ENCODE results near the gene FANCD2.

Gene FANCD2

DNA sequence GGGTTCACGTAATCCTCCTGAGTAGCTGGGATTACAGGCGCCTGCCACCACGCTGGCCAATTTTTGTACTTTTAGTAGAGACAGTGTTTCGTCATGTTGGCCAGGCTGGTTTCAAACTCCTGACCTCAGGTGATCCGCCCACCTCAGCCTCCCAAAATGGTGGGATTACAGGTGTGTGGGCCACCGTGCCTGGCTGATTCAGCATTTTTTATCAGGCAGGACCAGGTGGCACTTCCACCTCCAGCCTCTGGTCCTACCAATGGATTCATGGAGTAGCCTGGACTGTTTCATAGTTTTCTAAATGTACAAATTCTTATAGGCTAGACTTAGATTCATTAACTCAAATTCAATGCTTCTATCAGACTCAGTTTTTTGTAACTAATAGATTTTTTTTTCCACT lies 124.8 kb downstream of the FANCD2 start:
- Histone ChIP-seq H3K4me3 (no peak overlapping the region), H3K27ac (no peak overlapping the region)
